Stimulated activated CD8-positive, alpha-beta memory T cell treated with anti-CD3 and anti-CD28 coated beads, Interleukin-4, amount 100 ng/mL, for 48 hours (primary cell): Measurements from ENCODE around the gene PHF10.
"Not testable (repeated sequence)": the region's sequence is repeated elsewhere in the genome, so short reads cannot be mapped to it uniquely, and the experiment has no call there.

Source experiments
- DNase-seq: peaks from one replicate; pipeline ENCODE4 v3.0.0-alpha.2; 2020

Gene PHF10

DNA sequence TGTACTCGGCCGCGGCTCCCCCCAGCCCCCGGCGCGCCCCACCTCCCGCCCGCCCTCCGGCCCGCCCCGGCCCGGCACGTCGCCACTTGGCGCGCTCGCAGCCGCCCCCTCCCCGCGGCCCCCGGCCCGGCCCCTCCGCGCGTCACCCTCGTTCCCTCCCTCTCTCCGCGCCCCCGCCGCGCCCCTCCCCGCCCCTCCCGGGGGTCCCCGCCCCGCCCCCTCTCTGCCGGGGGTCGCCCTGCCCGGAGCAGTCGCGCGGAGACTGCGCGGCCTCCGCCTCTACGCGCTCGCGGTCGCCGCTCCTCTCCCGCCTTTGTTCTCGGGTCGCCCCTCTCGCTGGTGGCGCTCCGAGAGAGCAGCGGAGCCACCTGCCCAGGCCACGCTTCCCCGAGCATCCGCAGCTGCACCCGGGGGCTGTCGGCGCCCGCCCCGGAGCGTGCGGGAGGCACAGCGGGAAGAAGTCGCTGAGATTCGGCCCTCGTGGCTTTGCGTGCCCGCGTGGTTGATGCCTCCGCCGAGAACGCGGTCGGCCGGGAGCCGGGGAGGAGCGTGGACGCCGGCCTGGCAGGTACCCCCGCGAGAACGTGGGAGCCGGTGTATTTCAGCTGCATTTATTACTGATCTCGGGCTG, at the start of gene PHF10:
Gene PHF10, minus strand, starts transcription at position 7 of the 631 bp plus-strand sequence. CDS start 569 bp downstream, outside the sequence.
- peak; percentile 74 for DNase-seq

GRCh38 chr6:169766921-169767736, 42.8 kb upstream of the PHF10 start:
- no peak for DNase-seq

DNA sequence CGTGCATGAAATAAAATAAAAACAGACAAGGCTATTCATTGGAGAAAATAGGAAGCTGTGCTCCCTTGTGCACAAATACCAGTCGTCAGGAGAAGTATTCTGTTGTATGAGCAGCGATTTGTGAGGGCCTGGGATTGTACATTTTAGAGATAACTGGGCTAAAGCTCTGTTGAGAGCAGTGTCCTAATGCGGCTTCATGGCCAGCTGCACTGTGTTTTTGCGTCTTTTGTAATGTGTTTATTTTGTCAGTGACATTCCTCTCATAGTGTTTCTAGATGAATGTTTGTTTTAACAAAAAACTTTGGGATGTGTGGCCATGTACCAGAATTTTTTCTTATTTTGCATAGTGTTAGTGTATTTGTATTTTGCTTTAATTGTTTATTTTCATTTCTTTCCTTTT, 41.9 kb upstream of the PHF10 start:
- no peak for DNase-seq

- DNase-seq = not testable (repeated sequence)
Observed at GRCh38 chr6:169765789-169766188, 41.5 kb upstream of the PHF10 start.

GRCh38 chr6:169763881-169764280, 39.6 kb upstream of the PHF10 start:
- DNase-seq = no peak

GRCh38 chr6:169763308-169763707, 39.0 kb upstream of the PHF10 start:
- no peak for DNase-seq

GRCh38 chr6:169755162-169755561, 30.9 kb upstream of the PHF10 start:
- no peak for DNase-seq

- no peak for DNase-seq
Observed at GRCh38 chr6:169752074-169752623, 27.8 kb upstream of the PHF10 start.

GRCh38 chr6:169751242-169752073, 27.2 kb upstream of the PHF10 start, which contains the start of the genes DYNLT2 and ERMARD:
TSS of gene DYNLT2 (minus strand) at chr6:169751572. CDS start at chr6:169751458, 114 bp downstream.
TSS of gene ERMARD (plus strand) at chr6:169751622. CDS start at chr6:169751658, 36 bp downstream.
- peak; percentile 97 for DNase-seq

DNA sequence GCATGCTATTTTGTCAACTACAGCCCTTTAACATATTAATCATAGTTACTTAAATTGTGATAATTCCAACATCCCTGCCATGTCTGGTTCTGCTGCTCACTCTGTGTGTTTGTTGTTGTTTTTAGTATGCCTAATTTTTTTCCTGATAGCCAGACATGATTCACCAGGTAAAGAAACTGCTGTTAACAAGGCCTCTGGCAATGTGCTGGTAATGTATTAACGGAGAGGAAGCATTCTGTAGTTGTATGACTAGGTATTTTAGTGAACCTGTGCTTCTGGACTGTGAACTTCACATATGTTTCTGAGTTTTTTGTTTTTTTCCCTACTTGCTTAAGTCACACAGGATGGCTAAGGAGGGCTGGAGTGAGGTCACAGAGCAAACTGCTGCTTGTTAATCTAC, 22.3 kb upstream of the PHF10 start:
- DNase-seq = no peak

- DNase-seq = no peak
Observed at GRCh38 chr6:169745405-169745804, 21.1 kb upstream of the PHF10 start.

DNA sequence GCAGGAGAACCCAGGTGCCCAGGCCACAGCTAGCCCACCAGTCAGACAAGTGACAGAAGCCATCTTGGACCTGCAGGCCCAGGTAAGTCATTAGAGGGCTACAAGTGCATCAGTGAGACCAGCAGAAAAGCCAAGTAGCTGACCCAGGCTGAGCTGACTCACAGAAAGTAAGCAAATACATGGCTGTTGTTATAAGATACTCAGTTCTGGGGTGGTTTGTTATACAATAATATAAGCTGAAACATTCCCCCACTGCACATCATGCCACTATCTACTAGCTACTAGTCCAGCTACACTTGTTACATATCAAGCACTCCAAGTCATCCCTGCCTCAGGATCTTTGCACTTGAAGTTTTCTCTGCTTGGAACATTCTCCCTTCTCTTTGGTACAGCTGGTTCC, 17.0 kb upstream of the PHF10 start:
- DNase-seq = no peak

DNA sequence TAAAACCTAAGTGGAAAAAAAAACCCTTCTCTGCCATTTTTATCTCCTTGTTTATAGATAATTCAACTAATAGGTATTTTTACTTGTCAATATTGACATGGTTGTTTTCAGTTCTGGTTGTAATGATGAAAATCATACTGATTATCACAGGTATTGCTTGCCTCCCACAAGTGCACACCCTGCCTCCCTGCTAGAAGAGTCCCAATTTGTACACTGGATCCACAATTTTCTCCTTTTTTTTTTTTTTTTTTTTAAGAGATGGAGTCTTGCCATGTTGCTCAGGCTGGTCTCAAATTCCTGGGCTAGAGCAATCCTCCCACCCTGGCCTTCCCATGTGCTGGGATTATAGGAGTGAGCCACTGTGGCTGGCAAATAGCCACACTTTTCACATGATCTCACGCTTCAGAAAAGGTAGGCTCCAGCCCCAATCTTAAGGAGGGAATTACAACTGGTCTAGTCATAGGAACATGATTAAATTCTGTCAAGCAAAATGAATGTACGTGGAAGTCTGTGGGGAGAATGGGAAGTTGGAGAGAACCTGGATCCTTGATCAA, 14.8 kb upstream of the PHF10 start:
- DNase-seq = no peak

- DNase-seq = no peak
Observed at GRCh38 chr6:169738204-169738975, 14.1 kb upstream of the PHF10 start.

DNA sequence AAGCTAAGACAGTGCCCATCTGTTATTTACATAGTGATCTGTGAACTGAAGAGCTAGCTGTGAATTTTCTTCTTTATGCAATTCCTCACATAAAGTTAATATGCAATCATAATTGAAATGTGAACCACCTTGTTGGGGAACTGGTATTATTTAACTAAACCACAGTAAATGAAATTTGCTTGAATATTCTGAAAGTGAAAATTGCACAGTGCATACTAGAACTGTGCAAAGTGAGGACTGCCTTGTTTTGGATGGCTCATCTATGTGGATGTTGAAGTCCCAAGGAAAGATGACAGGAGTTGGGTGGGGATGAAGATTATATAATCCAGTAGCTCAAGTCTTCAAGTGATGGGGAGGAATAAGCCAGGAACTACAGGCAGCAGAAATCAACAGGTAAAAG, 5.7 kb upstream of the PHF10 start:
- DNase-seq = no peak

- no peak for DNase-seq
Observed at GRCh38 chr6:169726963-169727362, 2.7 kb upstream of the PHF10 start.

DNA sequence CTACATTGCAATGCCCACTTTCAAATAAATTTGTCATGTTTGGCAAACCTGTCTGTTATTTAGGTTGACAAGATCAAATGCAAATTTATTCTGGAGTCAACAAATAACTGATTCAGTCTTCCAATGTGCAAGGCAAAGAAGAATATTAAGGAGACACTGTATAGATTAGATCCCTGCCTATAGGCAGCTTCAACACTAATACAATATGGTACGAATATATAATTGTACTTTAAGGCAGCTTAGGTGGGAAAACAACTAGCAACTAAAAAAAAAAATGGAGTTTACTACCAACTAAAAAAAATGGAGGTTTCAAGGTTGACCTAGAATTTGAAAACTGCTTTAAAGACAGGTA, 1.7 kb upstream of the PHF10 start:
- no peak for DNase-seq

DNA sequence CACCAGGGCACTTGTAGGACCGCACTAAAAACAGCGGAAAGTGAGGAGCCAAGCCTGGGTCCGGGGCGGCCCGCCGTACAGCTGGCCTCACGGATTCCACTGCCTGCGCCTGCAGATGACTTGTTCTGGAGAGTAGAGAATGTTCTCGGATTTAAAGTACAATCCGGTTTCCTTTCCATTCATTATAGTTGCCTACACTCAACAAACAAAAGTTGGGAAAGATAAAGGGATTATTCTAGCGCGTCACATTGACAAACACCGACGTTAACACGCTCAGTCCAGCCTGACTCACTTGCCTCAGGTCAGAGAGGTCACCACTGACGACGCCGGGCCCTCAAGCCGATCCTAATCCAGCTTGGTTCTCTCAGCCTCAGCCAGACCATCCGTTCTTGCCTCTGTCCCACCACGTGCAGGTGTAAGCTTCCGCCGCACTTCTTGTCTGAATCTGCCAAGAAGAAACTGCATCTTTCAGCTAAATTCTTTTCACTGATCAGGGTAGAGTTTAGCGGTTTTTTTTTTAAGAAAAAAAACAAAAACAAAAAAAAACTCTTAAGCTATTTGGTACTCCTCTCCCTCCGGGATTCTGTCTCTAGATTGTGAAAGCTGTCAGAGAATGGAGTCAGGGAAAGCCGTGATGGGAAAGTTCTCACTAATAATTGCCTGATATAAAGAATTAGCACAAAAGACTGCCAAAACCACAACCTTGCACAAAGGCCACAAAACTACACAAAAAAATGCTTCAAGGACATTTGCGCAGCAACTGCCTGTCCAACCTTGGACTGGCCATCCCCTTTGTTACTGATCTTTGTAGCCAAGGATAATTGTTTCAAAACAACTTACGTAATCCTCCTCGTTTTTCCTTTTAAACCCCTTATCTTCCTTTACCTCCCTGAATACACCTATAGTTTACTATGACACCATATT, 1.1 kb upstream of the PHF10 start:
- DNase-seq = peak; percentile 54

DNA sequence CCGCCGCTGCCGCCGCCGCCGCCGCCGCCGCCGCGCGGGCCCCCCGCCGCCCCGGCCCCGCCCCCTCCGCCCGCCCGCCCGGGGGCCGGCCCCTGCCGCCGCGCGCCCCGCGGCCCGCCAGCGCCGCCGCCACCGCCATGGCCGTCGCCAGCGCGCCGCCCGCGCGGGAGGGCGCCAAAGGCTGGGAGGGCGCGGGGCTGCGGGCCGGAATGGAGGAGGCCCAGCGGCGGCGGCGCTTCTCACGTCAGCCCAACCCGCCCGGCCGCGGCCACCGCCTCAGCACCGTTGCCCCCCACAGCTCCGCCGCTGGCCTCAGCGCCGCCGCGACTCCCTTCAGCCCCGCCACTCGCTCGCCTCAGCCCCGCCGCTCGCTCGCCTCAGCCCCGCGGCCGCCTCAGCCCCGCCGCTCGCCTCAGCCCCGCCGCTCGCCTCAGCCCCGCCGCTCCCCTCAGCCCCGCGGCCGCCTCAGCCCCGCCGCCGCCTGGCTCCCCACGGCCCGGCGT, 258 bp downstream of the PHF10 start:
- DNase-seq = peak; percentile 50

- peak; percentile 72 for DNase-seq
Observed at GRCh38 chr6:169723200-169723909, 945 bp downstream of the PHF10 start.
